PC-9 (cell line): ENCODE measurements around the gene CPED1.

ENCODE experiments used
- CTCF ChIP-seq: fragments of 200-600 bp; sonication (generic); conservative IDR thresholded peaks from 2 replicates; pipeline ENCODE4 v1.6.1; 2017; ENCODE audit warnings: mixed run types, antibody characterized with exemption, mild to moderate bottlenecking, moderate library complexity
- EZH2 ChIP-seq: fragments of 200-600 bp; sonication (generic); IDR thresholded peaks from 2 replicates; pipeline ENCODE4 v1.8.0; 2017; ENCODE audit warnings: antibody characterized with exemption, low read depth

- TF ChIP-seq CTCF (no peak), EZH2 (no peak)
Measured at GRCh38 chr7:121049897-121050296, 61.4 kb downstream of the CPED1 start.
